Peyer's patch (tissue), 4 donors: ENCODE measurements around the gene SNX33. TPM values are rescaled to one million over a fixed set of nuclear protein-coding genes. Genes with fewer than 3 reads are reported as not detected.
"Not testable (repeated sequence)": the region's sequence is repeated elsewhere in the genome, so short reads cannot be mapped to it uniquely, and the experiment has no call there.

Source experiments
- DNase-seq, 3 donors: peaks; one replicate each; pipeline ENCODE4 v3.0.0-alpha.2; 2017 to 2019
- H3K27ac ChIP-seq, 4 donors: fragments of 200-600 bp; sonication (generic); one replicate each; pipeline ENCODE4 v1.5.1; 2016 to 2019
- H3K27me3 ChIP-seq, 2 donors: fragments of 200-600 bp; sonication (generic); one replicate each; pipeline ENCODE4 v1.5.1; 2019
- H3K36me3 ChIP-seq, 3 donors: fragments of 200-600 bp; sonication (generic); one replicate each; pipeline ENCODE4 v1.5.1; 2016 to 2019
- H3K4me1 ChIP-seq, 4 donors: fragments of 200-600 bp; sonication (generic); one replicate each; pipeline ENCODE4 v1.5.1; 2016 to 2019
- H3K4me3 ChIP-seq, 4 donors: fragments of 200-600 bp; sonication (generic); 1 replicate in 3 of 4; 2 replicates in 1 of 4; pipeline ENCODE4 v1.5.1; 2016 to 2019; ENCODE audit warnings: mild to moderate bottlenecking in 1 of 4
- H3K9me3 ChIP-seq, 4 donors: fragments of 200-600 bp; sonication (generic); one replicate each; pipeline ENCODE4 v1.5.1; 2016 to 2019; ENCODE audit warnings: mild to moderate bottlenecking in 1 of 4
- POLR2A ChIP-seq, 2 donors: fragments of 450-650 bp; IDR thresholded peaks; one replicate each; pipeline ENCODE4 v1.5.1; 2017; ENCODE audit warnings: antibody characterized with exemption in 2 of 2, mild to moderate bottlenecking in 2 of 2, moderate library complexity in 2 of 2
- total RNA-seq, 4 donors: library from RNA; depleted of rRNA; stranded (reverse); fragments of >200 nt; gene quantifications; one replicate each; pipeline ENCODE4 v1.1.0, GENCODE V29; 2016
- TF ChIP-seq, protein P1 (sequence below), 6 experiments: fragments of 450-650 bp in 4 of 6; fragments of 200-600 bp in 2 of 6; sonication (generic) in 1 of 6; IDR thresholded peaks; one replicate each; pipeline ENCODE4 v1.5.1; 2017 to 2019; ENCODE audit warnings: antibody characterized with exemption in 6 of 6, mild to moderate bottlenecking in 3 of 6, moderate library complexity in 1 of 6

Gene SNX33
- total RNA-seq, 4 donors from 2014 or later: 35.5 to 53.7 (median 49.5) TPM

DNA sequence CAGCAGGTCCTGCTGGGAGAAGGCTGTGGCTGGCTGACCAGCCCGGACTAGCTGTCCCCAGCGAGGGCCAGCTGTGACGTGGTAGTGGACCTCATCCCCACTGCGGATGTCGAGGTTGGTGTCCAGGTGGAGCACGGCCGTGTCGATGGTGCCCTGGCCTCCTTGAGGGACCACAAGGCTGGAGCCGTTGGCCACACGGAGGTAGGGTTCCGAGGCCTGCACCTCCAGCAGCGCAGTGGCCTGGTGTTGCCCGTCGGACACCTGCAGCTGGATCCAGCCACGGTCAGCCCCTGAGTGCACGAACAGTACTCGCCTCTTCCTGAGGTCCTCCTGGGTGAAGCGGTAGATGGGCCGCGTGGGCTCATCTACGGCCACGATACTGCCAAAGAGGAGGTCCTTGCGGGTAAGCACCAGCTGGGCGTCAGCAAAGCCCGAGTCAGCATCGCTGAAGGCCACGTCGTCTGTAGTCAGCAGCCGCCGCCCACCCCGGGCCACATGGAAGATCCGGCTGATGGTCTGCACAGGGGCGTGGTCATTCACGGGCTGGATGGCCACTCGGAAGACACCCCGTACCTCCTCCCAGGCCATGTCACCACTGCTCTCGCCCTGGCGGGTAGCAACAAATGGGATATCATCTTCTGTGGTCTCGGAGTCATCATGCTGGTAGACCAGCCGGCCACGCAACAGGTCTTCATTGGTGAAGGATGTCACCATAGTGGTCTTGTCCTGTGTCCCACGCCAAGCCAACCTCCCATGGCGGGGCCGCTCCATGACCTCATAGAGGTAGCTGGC is 40.0 kb downstream of the SNX33 start:
- H3K27ac ChIP-seq: no peak overlapping the region
- H3K4me3 ChIP-seq: no peak overlapping the region
- H3K9me3 ChIP-seq: no peaks in the 10 kb centered on the region
- H3K36me3 ChIP-seq: peaks cover 0 to 14% (median 0%) of the 10 kb centered on the region in 3 donors
- H3K27me3 ChIP-seq: no peaks in the 10 kb centered on the region
- no peak for DNase-seq
- TF ChIP-seq, protein P1, sequence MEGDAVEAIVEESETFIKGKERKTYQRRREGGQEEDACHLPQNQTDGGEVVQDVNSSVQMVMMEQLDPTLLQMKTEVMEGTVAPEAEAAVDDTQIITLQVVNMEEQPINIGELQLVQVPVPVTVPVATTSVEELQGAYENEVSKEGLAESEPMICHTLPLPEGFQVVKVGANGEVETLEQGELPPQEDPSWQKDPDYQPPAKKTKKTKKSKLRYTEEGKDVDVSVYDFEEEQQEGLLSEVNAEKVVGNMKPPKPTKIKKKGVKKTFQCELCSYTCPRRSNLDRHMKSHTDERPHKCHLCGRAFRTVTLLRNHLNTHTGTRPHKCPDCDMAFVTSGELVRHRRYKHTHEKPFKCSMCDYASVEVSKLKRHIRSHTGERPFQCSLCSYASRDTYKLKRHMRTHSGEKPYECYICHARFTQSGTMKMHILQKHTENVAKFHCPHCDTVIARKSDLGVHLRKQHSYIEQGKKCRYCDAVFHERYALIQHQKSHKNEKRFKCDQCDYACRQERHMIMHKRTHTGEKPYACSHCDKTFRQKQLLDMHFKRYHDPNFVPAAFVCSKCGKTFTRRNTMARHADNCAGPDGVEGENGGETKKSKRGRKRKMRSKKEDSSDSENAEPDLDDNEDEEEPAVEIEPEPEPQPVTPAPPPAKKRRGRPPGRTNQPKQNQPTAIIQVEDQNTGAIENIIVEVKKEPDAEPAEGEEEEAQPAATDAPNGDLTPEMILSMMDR (IDR thresholded peaks at IDR 0.05): no peak
- TF ChIP-seq POLR2A (IDR thresholded peaks at IDR 0.05): no peak
- peaks cover 0 to 6% (median 0%) of the 10 kb centered on the region in 4 donors for H3K4me1 ChIP-seq

DNA sequence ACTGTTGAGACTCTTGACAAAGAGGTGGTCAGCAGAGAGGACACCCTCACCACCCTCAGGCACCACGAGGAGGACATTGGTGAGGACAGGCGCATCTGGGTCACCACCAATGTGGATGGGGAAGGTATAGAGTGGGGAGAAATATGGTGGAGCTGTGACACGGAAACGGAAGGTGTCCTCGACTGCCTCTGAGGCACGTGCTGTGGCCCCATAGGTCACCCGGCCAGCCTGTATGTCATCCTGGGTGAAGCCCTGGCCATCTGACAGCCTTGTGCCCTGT is 40.5 kb downstream of the SNX33 start:
- no peak overlapping the region for H3K4me3 ChIP-seq
- H3K4me1 ChIP-seq: peaks cover 0 to 6% (median 0%) of the 10 kb centered on the region in 4 donors
- peaks cover 0 to 14% (median 0%) of the 10 kb centered on the region in 3 donors for H3K36me3 ChIP-seq
- TF ChIP-seq, protein P1 (IDR thresholded peaks at IDR 0.05): no peak
- H3K27ac ChIP-seq: no peak overlapping the region
- H3K9me3 ChIP-seq: no peaks in the 10 kb centered on the region
- no peak for DNase-seq
- no peaks in the 10 kb centered on the region for H3K27me3 ChIP-seq

DNA sequence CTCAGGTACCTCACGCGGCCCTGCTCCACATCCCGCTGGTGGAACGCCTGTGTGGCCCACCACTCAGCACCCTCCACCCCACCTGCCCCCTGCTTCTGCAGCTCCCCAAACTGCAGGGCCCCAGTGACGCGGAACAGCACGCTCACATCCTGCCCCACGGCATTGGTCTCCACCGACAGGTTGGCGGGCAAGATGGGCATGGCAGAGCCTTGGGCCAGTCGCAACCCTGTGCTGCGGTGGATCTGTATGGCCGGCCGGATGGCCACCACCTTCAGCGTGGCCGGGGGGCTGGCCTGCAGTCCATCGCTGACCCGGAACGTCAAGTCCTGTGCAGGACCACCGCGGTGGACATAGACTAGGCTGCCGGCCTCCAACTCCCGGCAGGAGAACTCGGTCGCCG is 41.1 kb downstream of the SNX33 start:
- Histone ChIP-seq H3K27ac (no peak overlapping the region), H3K4me3 (no peak overlapping the region), H3K36me3 (peaks cover 0 to 14% (median 0%) of the 10 kb centered on the region in 3 donors), H3K9me3 (no peaks in the 10 kb centered on the region), H3K27me3 (no peaks in the 10 kb centered on the region), H3K4me1 (peaks cover 0 to 8% (median 2%) of the 10 kb centered on the region in 4 donors)
- DNase-seq: no peak
- TF ChIP-seq, protein P1 (IDR thresholded peaks at IDR 0.05): no peak
- no peak for TF ChIP-seq POLR2A (IDR thresholded peaks at IDR 0.05)

DNA sequence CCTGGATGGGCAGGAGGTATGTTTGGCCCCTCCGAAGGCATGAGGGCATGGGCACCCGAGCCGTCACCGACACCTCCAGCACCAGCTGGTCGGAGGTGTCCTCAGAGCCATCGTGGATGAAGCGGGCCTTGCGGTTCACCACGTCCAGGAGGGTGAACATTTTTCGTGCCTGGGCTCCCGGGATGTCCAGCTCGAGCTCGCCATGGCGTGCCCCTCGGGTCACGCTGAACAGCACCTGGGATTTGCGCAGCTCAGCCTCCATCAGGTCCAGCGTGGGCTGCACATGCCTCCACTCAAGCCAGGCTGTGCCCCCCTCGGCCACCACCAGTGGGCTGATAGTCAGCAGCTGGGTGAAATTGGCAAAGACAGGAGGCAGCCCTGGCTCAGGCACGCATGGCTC is 41.7 kb downstream of the SNX33 start:
- not testable (repeated sequence) for DNase-seq, H3K9me3 ChIP-seq, H3K27ac ChIP-seq, H3K4me3 ChIP-seq, H3K27me3 ChIP-seq
- Histone ChIP-seq H3K36me3 (peaks cover 0 to 14% (median 0%) of the 10 kb centered on the region in 3 donors), H3K4me1 (peaks cover 0 to 11% (median 4%) of the 10 kb centered on the region in 4 donors)

DNA sequence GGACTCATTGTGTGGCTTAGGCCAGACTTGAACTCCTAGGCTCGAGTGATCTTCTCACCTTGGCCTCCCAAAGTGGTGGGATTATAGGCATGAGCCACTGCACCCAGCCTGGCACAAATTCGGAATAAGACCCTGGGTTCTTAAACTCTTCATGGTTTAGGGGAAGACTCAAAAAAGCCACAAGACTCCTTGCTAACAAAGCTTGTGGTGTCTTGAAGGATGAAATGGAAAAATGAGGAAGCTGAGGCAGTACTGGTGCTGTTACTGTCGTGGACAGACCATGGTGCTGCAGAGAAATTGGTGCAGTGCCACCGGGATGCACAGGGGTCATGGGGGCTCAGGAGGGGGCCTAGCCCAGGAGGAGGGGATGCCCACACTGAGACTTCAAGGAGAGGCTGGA is 44.6 kb downstream of the SNX33 start:
- DNase-seq, H3K27ac ChIP-seq, H3K36me3 ChIP-seq, H3K4me3 ChIP-seq, H3K9me3 ChIP-seq, H3K27me3 ChIP-seq: not testable (repeated sequence)
- H3K4me1 ChIP-seq: peaks cover 0 to 27% (median 8%) of the 10 kb centered on the region in 4 donors

DNA sequence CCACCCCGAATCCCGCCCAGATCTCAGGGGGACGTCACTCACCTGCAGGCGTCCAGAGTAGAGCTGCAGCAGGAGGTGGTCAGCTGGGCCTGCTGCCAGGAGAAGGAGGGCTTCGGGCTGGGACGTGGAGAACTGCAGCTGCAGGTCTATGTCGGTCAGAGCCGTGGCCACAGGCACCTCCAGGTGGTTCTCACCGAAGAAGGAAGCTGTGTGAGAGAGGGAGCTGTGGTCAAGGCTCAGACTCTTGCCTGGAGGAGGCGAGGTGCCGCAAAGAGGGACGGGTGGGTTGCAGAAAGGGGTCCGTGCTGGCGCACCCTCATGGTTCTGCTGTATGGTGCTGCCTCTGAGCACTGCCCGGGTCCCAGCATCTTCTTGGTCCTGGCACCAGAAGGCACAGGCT is 45.3 kb downstream of the SNX33 start:
- H3K4me3 ChIP-seq, H3K36me3 ChIP-seq, H3K9me3 ChIP-seq, H3K27me3 ChIP-seq, DNase-seq: not testable (repeated sequence)
- peaks cover 0 to 31% (median 8%) of the 10 kb centered on the region in 4 donors for H3K4me1 ChIP-seq
- H3K27ac ChIP-seq: peak overlapping the region in 1 of 4 donors; percentile 33

DNA sequence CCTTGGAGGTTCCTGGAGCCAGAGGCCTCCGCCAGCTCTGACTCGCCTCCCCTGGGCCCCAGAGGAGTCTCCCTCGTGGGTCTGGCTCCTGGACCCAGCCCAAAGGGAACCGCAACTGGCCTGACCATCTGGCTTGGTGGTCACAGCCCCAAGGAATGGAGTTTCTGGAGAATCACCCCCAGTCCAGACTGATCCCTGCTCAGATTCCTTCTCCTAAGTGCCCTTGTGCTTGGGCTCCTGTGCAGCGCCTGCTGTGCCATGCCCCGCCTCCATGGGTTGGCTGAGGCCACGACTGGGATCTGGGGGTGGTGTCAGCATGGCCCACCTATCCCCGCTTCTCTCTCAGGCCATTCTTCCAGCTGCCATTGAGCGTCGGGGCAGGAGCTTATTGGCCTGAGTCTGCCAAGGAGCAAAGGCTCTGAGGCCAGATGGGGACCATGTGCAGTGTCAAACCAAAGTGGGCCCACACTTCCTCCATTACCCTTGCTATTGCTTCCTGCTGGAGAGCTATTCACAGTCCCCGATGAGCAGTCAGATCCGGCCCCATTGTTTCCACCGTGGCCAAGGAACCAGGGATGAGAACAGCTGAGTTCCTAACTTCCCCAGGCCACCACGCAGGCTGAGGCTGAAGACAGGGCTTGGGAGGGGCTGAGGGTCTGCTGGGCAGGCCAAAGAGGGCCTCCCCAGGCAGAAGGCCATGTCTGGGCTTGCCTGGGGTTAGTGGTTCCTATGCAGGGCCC is 46.0 kb downstream of the SNX33 start:
- TF ChIP-seq, protein P1 (IDR thresholded peaks at IDR 0.05): no peak
- no peak for TF ChIP-seq POLR2A (IDR thresholded peaks at IDR 0.05)
- Histone ChIP-seq H3K27ac (peak overlapping the region in 2 of 4 donors; percentile 33 to 80), H3K9me3 (no peaks in the 10 kb centered on the region), H3K4me3 (no peak overlapping the region), H3K36me3 (peaks cover 0 to 5% (median 0%) of the 10 kb centered on the region in 3 donors), H3K4me1 (peaks cover 0 to 31% (median 8%) of the 10 kb centered on the region in 4 donors), H3K27me3 (no peaks in the 10 kb centered on the region)
- DNase-seq: no peak
